Activated T-helper 1 cell treated with anti-CD3 and anti-CD28 coated beads, Interleukin-12 subunit alpha, Interleukin-12 subunit beta, Interleukin-2, Interleukin-4 antibody, amounts not matched to agents 30 ng/mL and 10 ng/mL and 1 ng/mL, durations not matched to agents 14 hours and 24 hours and 36 hours (primary cell): Measurements from ENCODE around the gene SARDH. TPM values are rescaled to one million over a fixed set of nuclear protein-coding genes. Genes with fewer than 3 reads are reported as not detected.
"Not testable (repeated sequence)": the region's sequence is repeated elsewhere in the genome, so short reads cannot be mapped to it uniquely, and the experiment has no call there.

Experiments
- DNase-seq: peaks from one replicate; pipeline ENCODE4 v3.0.0; 2021; ENCODE audit warnings: low spot score
- H3K27ac Mint-ChIP-seq: one replicate; pipeline ENCODE4 v1.8.0; 2021; ENCODE audit warnings: mild to moderate bottlenecking, mixed read lengths
- H3K27me3 Mint-ChIP-seq: one replicate; pipeline ENCODE4 v1.8.0; 2022; ENCODE audit warnings: mild to moderate bottlenecking, moderate library complexity, mixed read lengths; ENCODE audit not compliant: insufficient read depth
- H3K36me3 Mint-ChIP-seq: one replicate; pipeline ENCODE4 v1.8.0; 2021; ENCODE audit warnings: low read depth, mixed read lengths
- H3K4me1 Mint-ChIP-seq: one replicate; pipeline ENCODE4 v1.8.0; 2021; ENCODE audit warnings: low read depth, mixed read lengths
- H3K4me3 Mint-ChIP-seq: one replicate; pipeline ENCODE4 v1.8.0; 2021; ENCODE audit warnings: mild to moderate bottlenecking, moderate library complexity, mixed read lengths
- H3K9me3 Mint-ChIP-seq: one replicate; pipeline ENCODE4 v1.8.0; 2021; ENCODE audit warnings: mixed read lengths
- intact Hi-C: fragments of 100-400 bp; cut with micrococcal nuclease; formaldehyde crosslinking; loops from one replicate; pipeline ENCODE4 v1.15.1; 2024
- total RNA-seq: library from RNA; stranded (reverse); gene quantifications from 2 replicates; pipeline ENCODE4 v1.2.3, GENCODE V29; 2022

The SARDH gene
- total RNA-seq, 1 donor from 2014 or later = 0.60 TPM

DNA sequence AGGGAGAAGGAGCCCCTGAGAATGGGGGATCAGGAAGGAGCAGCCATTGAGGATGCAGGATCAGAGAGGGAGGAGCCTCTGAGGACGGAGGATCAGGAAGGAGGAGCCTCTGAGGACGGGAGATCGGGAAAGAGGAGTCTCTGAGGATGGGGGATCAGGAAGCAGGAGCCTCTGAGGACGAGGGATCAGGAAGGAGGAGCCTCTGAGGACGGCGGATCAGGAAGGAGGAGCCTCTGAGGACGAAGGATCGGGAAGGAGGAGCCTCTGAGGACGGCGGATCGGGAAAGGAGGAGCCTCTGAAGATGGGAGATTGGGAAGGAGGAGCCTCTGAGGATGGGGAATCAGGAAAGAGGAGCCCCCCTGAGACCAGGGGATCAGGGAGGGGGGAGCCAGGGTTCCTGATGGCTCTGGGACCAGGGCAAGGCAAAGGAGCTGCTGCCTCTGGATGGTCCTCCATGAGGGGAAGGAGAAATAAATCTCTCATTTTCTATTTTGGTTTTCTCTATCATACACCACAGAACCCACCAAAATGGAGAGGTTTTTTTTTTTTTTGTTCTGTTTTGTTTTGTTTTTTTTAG, 22.6 kb upstream of the SARDH start:
- Mint-ChIP-seq H3K36me3 (no peaks in the 10 kb centered on the region), H3K27me3 (no peaks in the 10 kb centered on the region), H3K4me1 (no peaks in the 10 kb centered on the region), H3K4me3 (no peak overlapping the region), H3K27ac (no peak overlapping the region), H3K9me3 (peaks cover 6% of the 10 kb centered on the region)
- intact Hi-C loops = no loop called here
- DNase-seq = no peak

DNA sequence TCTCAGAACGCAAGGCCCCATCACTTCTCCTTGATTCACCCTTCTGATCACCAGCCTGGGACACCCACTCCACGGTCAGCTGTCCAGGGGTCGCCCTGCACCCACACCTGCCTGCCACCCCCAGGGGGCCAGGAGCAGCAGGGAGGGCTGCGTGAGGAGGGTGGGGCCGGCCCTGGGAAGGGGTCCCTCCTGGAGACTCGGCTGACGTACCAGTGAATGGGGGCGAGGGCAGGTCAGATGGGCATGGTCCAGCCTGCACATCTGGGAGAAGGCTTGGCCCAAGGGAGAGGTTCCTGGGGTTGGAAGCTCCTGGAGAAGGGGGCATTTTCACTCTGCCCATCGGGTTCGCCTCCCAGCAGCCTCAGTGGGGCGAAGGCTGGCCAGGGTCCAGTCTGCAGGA, 21.8 kb upstream of the SARDH start:
- H3K36me3 Mint-ChIP-seq = no peaks in the 10 kb centered on the region
- H3K27me3 Mint-ChIP-seq = no peaks in the 10 kb centered on the region
- no peaks in the 10 kb centered on the region for H3K9me3 Mint-ChIP-seq
- H3K4me3 Mint-ChIP-seq = no peak overlapping the region
- DNase-seq = no peak
- H3K27ac Mint-ChIP-seq = no peak overlapping the region
- no peaks in the 10 kb centered on the region for H3K4me1 Mint-ChIP-seq
- intact Hi-C loops = no loop called here

DNA sequence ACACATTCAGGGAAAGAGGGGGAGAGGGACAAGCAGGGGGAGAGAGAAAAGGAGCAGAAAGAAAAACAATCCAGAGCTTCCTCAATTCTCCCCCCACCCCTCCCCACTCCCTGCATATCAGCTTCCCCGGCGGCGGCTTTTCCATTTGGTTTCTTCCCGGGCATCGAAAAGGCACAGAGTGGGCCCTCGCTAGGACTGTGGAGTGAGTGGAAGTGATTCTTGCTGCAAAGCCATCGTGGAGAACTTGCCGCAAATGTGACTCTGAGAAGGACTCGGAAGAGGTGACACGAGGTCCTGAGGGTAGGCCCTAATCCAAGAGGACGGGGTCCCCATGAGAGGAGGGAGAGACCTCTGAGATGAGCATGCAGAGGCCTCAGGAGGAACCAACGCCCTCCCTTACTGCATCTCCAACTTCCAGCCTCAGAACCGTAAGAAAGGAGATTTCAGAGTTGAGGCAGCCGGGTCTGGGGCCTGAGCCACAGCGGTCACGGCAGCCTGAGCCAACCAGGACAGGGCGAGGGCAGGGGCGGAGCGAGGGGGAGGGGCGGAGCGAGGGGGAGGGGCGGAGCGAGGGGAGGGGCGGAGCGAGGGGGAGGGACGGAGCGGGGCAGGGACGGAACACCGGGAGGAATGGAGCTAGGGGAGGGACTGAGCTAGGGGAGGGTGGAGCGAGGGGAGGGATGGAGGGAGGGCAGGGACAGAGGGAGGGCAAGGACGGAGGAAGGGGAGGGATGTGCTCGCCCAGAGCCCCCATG, 21.2 kb upstream of the SARDH start:
- Mint-ChIP-seq H3K27ac (no peak overlapping the region), H3K36me3 (no peaks in the 10 kb centered on the region), H3K9me3 (no peaks in the 10 kb centered on the region), H3K4me3 (no peak overlapping the region), H3K27me3 (no peaks in the 10 kb centered on the region), H3K4me1 (no peaks in the 10 kb centered on the region)
- DNase-seq = no peak
- intact Hi-C loops = no loop called here

DNA sequence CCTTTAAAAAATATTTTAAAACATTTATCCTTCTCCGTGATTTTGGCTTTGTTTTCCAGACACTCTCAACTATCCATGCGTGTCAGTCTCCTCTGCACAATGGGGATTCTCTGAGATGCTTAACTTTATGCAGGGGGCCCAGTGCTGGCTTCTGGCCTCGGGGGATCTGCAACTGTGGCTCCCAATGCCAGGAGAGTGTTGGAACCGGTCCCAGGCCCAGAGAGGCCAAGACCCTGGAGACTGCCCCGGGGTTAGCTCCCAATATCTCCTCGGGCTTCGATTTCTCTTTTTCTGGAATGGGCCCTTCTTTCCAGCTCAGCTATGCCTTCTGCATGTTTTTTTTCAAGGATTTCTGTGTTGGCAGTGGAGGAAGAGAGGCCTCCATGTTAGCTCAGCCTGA, 20.1 kb upstream of the SARDH start:
- no peaks in the 10 kb centered on the region for H3K4me1 Mint-ChIP-seq
- DNase-seq = no peak
- no peak overlapping the region for H3K4me3 Mint-ChIP-seq
- no peaks in the 10 kb centered on the region for H3K9me3 Mint-ChIP-seq
- H3K27ac Mint-ChIP-seq = no peak overlapping the region
- intact Hi-C loops = no loop called here
- no peaks in the 10 kb centered on the region for H3K27me3 Mint-ChIP-seq
- H3K36me3 Mint-ChIP-seq = no peaks in the 10 kb centered on the region

DNA sequence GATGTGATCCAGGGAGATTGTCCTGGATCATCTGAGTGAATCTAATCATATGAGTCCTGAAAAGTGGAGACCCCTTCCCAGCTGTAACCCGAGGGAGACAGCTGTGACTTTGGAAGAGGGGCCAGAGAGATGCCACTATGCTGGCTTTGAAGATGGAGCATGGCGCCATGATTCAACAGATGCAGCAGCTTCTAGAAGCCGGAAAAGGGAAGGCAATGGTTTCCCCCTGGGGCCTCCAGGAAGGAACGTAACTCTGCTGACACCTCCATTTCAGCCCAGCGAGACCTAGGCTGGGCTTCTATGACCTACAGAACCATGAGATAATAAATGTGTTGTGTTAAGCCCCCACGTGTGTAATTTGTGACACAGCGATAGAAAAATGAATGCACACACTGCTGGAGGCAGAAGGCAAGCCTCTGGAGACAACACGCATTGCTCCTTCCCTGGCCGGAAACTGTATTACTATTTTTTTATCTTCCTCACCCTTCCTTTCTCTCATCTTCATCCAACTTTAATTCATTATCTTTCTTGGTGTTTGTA, 16.6 kb upstream of the SARDH start:
- H3K9me3 Mint-ChIP-seq = no peaks in the 10 kb centered on the region
- no peaks in the 10 kb centered on the region for H3K36me3 Mint-ChIP-seq
- no peak overlapping the region for H3K4me3 Mint-ChIP-seq
- no peaks in the 10 kb centered on the region for H3K4me1 Mint-ChIP-seq
- no peak overlapping the region for H3K27ac Mint-ChIP-seq
- intact Hi-C loops = no loop called here
- no peak for DNase-seq
- H3K27me3 Mint-ChIP-seq = no peaks in the 10 kb centered on the region

DNA sequence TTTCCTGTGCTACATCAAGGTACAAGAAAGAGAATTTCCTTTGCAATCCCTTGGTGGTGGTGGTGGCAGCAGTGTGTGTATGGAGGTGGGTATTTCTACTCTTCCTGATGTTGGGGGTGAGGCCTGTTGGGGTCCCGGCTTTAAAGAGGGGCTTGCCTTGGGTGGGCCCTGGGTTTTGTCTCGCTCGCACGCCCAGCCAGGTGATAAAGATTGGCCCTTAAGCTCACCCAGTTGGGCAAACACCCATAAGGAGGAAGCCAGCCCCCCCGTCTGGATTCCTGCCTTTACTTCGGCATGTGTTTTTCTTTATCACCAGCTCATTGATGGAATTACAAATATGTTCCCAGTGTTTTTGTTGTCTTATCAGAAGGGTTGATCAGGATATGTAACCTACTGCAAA, 16.0 kb upstream of the SARDH start:
- no peak overlapping the region for H3K4me3 Mint-ChIP-seq
- no peaks in the 10 kb centered on the region for H3K9me3 Mint-ChIP-seq
- DNase-seq = no peak
- no peaks in the 10 kb centered on the region for H3K36me3 Mint-ChIP-seq
- H3K4me1 Mint-ChIP-seq = no peaks in the 10 kb centered on the region
- no peak overlapping the region for H3K27ac Mint-ChIP-seq
- H3K27me3 Mint-ChIP-seq = no peaks in the 10 kb centered on the region
- intact Hi-C loops = no loop called here

- Mint-ChIP-seq H3K4me3 (no peak overlapping the region), H3K36me3 (no peaks in the 10 kb centered on the region), H3K27ac (no peak overlapping the region), H3K27me3 (peaks cover 3% of the 10 kb centered on the region), H3K4me1 (no peaks in the 10 kb centered on the region), H3K9me3 (no peaks in the 10 kb centered on the region)
- no peak for DNase-seq
- intact Hi-C loops = no loop called here
These were observed 14.7 kb upstream of the SARDH start for GRCh38 chr9:133752739-133753446.

- H3K9me3 Mint-ChIP-seq = no peaks in the 10 kb centered on the region
- H3K4me1 Mint-ChIP-seq = no peaks in the 10 kb centered on the region
- H3K27ac Mint-ChIP-seq = no peak overlapping the region
- intact Hi-C loops = no loop called here
- no peaks in the 10 kb centered on the region for H3K36me3 Mint-ChIP-seq
- H3K27me3 Mint-ChIP-seq = peaks cover 9% of the 10 kb centered on the region
- DNase-seq = no peak
- H3K4me3 Mint-ChIP-seq = no peak overlapping the region
These were observed 13.0 kb upstream of the SARDH start for GRCh38 chr9:133750982-133751649.

GRCh38 chr9:133747309-133747708, 9.2 kb upstream of the SARDH start:
- DNase-seq = no peak
- no peak overlapping the region for H3K27ac Mint-ChIP-seq
- H3K4me3 Mint-ChIP-seq = no peak overlapping the region
- no peaks in the 10 kb centered on the region for H3K36me3 Mint-ChIP-seq
- H3K9me3 Mint-ChIP-seq = no peaks in the 10 kb centered on the region
- intact Hi-C loops = no loop called here
- H3K27me3 Mint-ChIP-seq = peaks cover 17% of the 10 kb centered on the region
- H3K4me1 Mint-ChIP-seq = no peaks in the 10 kb centered on the region

DNA sequence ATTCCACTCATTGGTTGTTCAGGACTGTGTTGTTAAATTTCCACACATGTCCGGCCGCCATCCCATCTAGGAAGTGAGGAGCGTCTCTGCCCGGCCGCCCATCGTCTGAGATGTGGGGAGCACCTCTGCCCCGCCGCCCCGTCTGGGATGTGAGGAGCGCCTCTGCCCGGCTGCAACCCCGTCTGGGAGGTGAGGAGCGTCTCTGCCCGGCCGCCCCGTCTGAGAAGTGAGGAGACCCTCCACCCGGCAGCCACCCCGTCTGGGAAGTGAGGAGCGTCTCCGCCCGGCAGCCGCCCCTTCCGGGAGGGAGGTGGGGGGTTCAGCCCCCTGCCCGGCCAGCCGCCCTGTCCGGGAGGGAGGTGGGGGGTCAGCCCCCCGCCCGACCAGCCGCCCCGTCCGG, 6.4 kb upstream of the SARDH start:
- H3K4me3 Mint-ChIP-seq, H3K9me3 Mint-ChIP-seq, H3K27ac Mint-ChIP-seq, H3K4me1 Mint-ChIP-seq, H3K36me3 Mint-ChIP-seq, DNase-seq: not testable (repeated sequence)
- intact Hi-C loops = loop anchor here (5.0 kb wide), 1 partner anchor 157 kb away; no protein-coding TSS in a partner anchor
- H3K27me3 Mint-ChIP-seq = peaks cover 17% of the 10 kb centered on the region

- H3K36me3 Mint-ChIP-seq = no peaks in the 10 kb centered on the region
- no peak overlapping the region for H3K4me3 Mint-ChIP-seq
- peaks cover 14% of the 10 kb centered on the region for H3K27me3 Mint-ChIP-seq
- H3K9me3 Mint-ChIP-seq = no peaks in the 10 kb centered on the region
- no peak overlapping the region for H3K27ac Mint-ChIP-seq
- no peaks in the 10 kb centered on the region for H3K4me1 Mint-ChIP-seq
- peak; percentile 58 for DNase-seq
- intact Hi-C loops = loop anchor here (1.0 to 5.0 kb wide), 2 partner anchors 156 to 210 kb away; no protein-coding TSS in a partner anchor
These were observed 4.8 kb upstream of the SARDH start for GRCh38 chr9:133742849-133743444.

DNA sequence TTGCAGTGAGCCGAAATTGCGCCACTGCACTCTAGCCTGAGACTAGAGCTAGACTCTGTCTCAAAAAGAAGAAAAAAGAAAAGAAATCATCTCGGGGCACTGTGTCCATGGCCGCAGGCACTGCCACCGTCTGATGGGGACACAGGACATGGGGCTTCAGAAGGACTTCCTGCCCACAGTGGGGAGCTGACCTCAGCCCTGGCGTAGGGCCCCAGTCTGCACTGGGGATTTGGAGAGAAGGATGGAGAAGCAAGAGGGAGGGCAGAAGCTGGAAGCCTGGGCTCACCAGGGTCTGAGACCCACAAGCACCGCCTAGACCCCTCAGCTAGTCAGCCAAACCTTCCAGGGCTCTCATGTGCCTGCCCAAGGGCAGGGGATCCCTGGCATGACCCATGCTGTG, 4.1 kb upstream of the SARDH start:
- no peak overlapping the region for H3K4me3 Mint-ChIP-seq
- peaks cover 11% of the 10 kb centered on the region for H3K27me3 Mint-ChIP-seq
- no peaks in the 10 kb centered on the region for H3K4me1 Mint-ChIP-seq
- H3K9me3 Mint-ChIP-seq = no peaks in the 10 kb centered on the region
- no peak overlapping the region for H3K27ac Mint-ChIP-seq
- H3K36me3 Mint-ChIP-seq = no peaks in the 10 kb centered on the region
- DNase-seq = no peak
- intact Hi-C loops = loop anchor here (5.0 kb wide), 1 partner anchor 155 kb away; no protein-coding TSS in a partner anchor
